Ishikawa (cell line): ENCODE data around the gene CSF2.

Source experiments
- CEBPB ChIP-seq: IDR thresholded peaks from 2 replicates; pipeline ENCODE4 v1.6.1; 2012
- CREB1 ChIP-seq: IDR thresholded peaks from 2 replicates; pipeline ENCODE4 v1.6.1; 2012; ENCODE audit warnings: low read depth
- EGR1 ChIP-seq: IDR thresholded peaks from 2 replicates; pipeline ENCODE4 v1.6.1; 2012
- EP300 ChIP-seq: IDR thresholded peaks from 2 replicates; pipeline ENCODE4 v1.6.1; 2012; ENCODE audit warnings: borderline replicate concordance
- FOXM1 ChIP-seq: IDR thresholded peaks from 2 replicates; pipeline ENCODE4 v1.6.1; 2012; ENCODE audit warnings: low read depth, borderline replicate concordance
- NFIC ChIP-seq: IDR thresholded peaks from 2 replicates; pipeline ENCODE4 v1.6.1; 2012
- RAD21 ChIP-seq: IDR thresholded peaks from 2 replicates; pipeline ENCODE4 v1.6.1; 2012; ENCODE audit warnings: low read depth
- TAF1 ChIP-seq: IDR thresholded peaks from 2 replicates; pipeline ENCODE4 v1.6.1; 2012; ENCODE audit warnings: low read depth, mild to moderate bottlenecking
- TCF12 ChIP-seq: IDR thresholded peaks from 2 replicates; pipeline ENCODE4 v1.6.1; 2012; ENCODE audit warnings: low read depth
- TEAD4 ChIP-seq: IDR thresholded peaks from 2 replicates; pipeline ENCODE4 v1.6.1; 2012
- YY1 ChIP-seq: IDR thresholded peaks from 2 replicates; pipeline ENCODE4 v1.6.1; 2012; ENCODE audit warnings: low read depth
- ZBTB7A ChIP-seq: IDR thresholded peaks from 2 replicates; pipeline ENCODE4 v1.6.1; 2012; ENCODE audit warnings: low read depth
- TF ChIP-seq, protein P1 (sequence below): IDR thresholded peaks from 2 replicates; pipeline ENCODE4 v1.6.1; 2012
- TF ChIP-seq, protein P2 (sequence below): IDR thresholded peaks from 2 replicates; pipeline ENCODE4 v1.6.1; 2012
- TF ChIP-seq, protein P3 (sequence below): IDR thresholded peaks from 2 replicates; pipeline ENCODE4 v1.6.1; 2012; ENCODE audit warnings: low read depth, mild to moderate bottlenecking

Gene CSF2

DNA sequence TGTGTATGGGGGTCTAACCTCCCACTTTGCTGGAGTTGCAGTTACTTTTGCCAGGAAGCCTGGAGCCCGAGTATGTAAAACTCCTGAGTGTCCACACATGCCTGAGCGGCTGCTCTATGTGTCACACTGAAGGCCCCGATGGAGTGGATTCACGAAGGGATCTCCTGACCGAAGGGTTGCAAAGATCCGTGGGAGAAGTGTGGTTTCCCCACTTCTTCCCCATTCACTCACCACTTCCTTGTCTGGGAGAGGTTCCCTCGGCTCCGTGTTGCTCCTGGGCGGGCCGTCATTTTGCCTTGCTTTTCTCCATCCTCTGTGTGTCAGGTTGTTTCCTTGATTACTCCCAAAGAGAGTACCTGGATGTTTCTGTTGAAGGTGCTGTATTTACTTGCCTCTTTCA, 29.4 kb upstream of the CSF2 start:
- TF ChIP-seq TAF1 (no peak), NFIC (no peak), CREB1 (no peak), TEAD4 (no peak), TCF12 (no peak)
- TF ChIP-seq, protein P1, sequence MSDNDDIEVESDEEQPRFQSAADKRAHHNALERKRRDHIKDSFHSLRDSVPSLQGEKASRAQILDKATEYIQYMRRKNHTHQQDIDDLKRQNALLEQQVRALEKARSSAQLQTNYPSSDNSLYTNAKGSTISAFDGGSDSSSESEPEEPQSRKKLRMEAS, result no peak

DNA sequence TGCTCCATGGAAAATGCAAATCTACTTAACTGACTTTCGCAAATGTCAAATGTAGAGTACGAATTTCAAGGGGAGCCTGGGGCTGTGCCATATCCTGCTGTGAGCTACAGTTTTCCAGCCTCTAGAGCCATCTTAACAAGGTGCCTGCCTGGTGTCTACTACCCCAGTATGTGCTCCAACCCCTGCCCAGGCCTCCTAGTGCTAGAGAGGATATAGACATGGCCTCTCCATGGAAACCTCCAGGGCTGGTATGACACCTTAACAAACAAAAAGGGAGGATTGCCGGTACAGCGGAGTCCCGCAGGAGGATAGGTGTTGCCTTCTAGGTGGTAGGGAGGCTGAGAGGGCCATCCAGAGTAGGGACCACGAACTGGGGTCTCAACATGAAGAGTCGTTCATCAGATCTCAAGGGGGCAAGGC, 26.7 kb upstream of the CSF2 start:
- TF ChIP-seq RAD21, result no peak
- TF ChIP-seq TAF1, result no peak
- TF ChIP-seq, protein P2, sequence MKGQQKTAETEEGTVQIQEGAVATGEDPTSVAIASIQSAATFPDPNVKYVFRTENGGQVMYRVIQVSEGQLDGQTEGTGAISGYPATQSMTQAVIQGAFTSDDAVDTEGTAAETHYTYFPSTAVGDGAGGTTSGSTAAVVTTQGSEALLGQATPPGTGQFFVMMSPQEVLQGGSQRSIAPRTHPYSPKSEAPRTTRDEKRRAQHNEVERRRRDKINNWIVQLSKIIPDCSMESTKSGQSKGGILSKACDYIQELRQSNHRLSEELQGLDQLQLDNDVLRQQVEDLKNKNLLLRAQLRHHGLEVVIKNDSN, result no peak
- no peak for TF ChIP-seq YY1
- TF ChIP-seq, protein P1, result no peak
- TF ChIP-seq EP300, result no peak
- TF ChIP-seq ZBTB7A, result no peak
- TF ChIP-seq TEAD4, result no peak
- TF ChIP-seq, protein P3, sequence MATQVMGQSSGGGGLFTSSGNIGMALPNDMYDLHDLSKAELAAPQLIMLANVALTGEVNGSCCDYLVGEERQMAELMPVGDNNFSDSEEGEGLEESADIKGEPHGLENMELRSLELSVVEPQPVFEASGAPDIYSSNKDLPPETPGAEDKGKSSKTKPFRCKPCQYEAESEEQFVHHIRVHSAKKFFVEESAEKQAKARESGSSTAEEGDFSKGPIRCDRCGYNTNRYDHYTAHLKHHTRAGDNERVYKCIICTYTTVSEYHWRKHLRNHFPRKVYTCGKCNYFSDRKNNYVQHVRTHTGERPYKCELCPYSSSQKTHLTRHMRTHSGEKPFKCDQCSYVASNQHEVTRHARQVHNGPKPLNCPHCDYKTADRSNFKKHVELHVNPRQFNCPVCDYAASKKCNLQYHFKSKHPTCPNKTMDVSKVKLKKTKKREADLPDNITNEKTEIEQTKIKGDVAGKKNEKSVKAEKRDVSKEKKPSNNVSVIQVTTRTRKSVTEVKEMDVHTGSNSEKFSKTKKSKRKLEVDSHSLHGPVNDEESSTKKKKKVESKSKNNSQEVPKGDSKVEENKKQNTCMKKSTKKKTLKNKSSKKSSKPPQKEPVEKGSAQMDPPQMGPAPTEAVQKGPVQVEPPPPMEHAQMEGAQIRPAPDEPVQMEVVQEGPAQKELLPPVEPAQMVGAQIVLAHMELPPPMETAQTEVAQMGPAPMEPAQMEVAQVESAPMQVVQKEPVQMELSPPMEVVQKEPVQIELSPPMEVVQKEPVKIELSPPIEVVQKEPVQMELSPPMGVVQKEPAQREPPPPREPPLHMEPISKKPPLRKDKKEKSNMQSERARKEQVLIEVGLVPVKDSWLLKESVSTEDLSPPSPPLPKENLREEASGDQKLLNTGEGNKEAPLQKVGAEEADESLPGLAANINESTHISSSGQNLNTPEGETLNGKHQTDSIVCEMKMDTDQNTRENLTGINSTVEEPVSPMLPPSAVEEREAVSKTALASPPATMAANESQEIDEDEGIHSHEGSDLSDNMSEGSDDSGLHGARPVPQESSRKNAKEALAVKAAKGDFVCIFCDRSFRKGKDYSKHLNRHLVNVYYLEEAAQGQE, result no peak
- no peak for TF ChIP-seq NFIC
- TF ChIP-seq TCF12, result no peak
- no peak for TF ChIP-seq FOXM1
- no peak for TF ChIP-seq EGR1
- no peak for TF ChIP-seq CREB1
- no peak for TF ChIP-seq CEBPB

DNA sequence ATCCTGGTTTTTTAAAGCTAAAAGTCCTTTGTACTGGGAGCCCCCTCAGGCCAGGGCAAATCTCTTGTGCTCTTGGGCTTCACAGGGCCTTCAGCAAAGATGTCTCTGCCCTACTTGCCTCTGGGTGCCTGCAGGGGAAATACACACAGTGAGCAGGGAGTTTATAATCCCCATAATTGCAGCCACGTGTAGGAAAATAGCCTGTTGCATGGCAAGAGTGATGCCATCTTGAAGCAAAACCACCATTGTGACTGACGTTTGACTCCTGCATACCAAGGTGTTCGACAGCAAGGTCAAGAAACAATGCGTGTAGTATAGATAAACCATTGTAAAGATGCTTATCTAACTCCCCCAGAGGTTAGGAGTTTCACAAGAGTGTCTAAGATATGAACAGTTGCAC, 24.5 kb upstream of the CSF2 start:
- no peak for TF ChIP-seq YY1
- TF ChIP-seq, protein P1, result no peak
- TF ChIP-seq TEAD4, result no peak

DNA sequence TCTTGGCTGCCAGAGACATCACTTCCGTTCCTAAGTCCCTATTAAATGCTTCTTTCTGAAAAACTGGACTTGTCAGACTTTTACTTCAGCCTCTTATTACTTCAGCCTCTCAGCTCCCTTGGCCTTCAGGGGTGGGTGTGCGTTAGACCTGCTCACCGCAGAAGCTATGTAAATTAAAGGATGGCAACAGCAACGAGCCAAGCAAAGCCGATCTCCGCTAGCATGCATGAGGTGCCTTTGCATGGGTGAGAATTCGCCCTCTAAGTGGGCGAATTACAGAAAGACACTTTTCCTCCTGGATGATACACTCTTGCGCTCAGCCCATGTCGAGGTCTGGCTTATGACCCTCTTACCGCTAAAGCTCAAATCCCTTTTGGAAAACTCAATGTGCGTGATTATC, 24.0 kb upstream of the CSF2 start:
- TF ChIP-seq TEAD4 (no peak), YY1 (no peak), ZBTB7A (no peak), TCF12 (no peak), NFIC (no peak), CREB1 (no peak), CEBPB (no peak), TAF1 (no peak), EP300 (no peak), FOXM1 (no peak), RAD21 (no peak), EGR1 (no peak)
- TF ChIP-seq, protein P1, result no peak
- TF ChIP-seq, protein P3, result no peak
- TF ChIP-seq, protein P2, result no peak

DNA sequence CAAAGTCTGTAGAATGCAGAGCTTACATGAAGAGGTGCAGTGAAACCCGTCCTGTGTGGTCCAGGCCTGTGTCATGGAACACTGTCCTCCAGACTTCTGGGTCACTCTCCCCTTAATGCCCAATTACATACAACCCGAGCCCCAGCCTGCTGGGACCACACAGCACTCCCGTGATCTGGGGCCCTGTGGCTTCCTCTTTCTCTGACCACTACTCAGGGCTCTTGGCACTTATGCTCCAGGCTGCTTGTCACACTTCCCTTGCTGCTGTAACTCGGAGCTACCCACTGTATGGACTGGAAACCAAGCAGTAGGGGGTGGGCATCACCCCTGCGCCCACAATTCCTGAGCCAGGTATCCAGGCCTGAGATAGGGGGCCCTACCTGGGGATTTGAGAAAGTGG, 23.5 kb upstream of the CSF2 start:
- TF ChIP-seq CREB1 (no peak), ZBTB7A (no peak), NFIC (no peak), CEBPB (no peak)

DNA sequence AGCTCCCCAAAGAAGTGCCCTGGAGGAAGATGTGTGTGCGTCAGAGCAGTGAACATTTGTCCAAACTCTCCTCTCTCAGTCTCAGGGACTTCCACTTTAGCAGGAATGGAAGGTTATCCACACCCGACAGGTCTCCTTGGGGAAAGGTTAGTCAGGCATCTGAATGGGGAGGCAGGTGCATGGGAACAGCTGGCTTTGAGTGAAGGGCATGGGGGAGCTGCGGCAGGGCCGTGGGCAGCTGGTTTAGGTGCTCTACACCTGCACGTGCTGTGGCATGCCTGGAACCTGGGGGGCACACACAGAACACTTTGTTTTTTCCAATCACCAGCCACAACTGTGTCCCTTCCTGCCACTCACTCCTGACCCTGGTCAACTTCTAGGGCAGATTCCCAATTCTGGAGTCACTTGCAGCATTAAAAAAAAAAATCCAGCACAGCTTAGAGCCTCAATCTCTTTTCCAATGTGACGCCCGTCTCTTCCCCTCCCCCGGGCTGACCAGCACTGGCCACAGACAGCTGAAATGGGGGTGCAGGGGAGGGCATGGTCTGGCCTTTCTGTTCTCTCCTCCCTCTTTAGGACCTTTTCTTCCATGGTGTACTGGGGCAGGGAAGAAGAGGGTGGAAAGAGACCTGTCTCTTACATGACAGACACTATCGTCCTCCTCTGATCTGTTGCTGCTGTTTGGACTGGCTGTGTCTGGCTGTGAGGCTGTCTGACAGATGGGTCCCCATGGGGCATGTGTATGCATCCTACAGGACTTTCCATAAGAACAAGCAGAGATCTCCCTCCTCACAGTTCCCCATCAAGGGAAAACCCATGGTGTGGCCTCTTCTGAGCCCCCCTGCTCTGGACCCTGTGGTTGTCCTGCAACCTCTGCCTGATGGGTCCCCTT, 22.7 kb upstream of the CSF2 start:
- no peak for TF ChIP-seq CREB1
- no peak for TF ChIP-seq ZBTB7A
- TF ChIP-seq CEBPB, result no peak
- no peak for TF ChIP-seq TCF12
- TF ChIP-seq EGR1, result no peak
- TF ChIP-seq TAF1, result no peak
- TF ChIP-seq NFIC, result no peak
- no peak for TF ChIP-seq EP300
- no peak for TF ChIP-seq FOXM1
